ENCODE data around the gene ANKRD31.
"Not testable (repeated sequence)": the region's sequence is repeated elsewhere in the genome, so short reads cannot be mapped to it uniquely, and the experiment has no call there.

DNA sequence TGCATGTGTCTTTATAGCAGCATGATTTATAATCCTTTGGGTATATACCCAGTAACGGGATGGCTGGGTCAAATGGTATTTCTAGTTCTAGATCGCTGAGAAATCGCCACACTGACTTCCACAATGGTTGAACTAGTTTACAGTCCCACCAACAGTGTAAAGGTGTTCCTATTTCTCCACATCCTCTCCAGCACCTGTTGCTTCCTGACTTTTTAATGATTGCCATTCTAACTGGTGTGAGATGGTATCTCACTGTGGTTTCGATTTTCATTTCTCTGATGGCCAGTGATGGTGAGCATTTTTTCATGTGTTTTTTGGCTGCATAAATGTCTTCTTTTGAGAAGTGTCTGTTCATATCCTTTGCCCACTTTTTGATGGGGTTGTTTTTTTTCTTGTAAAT, 13.8 kb upstream of the ANKRD31 start:
- TF ChIP-seq ARNTL (CRISPR knock-in tag; IDR thresholded peaks at IDR 0.05; ENCODE audit: borderline replicate concordance, low read depth); ZFP30 (CRISPR knock-in tag; IDR thresholded peaks at IDR 0.05); ISL1 (CRISPR knock-in tag; IDR thresholded peaks at IDR 0.05); ZC3H10 (CRISPR knock-in tag; IDR thresholded peaks at IDR 0.05); TCF4 (CRISPR knock-in tag; IDR thresholded peaks at IDR 0.05; ENCODE audit: borderline replicate concordance); RARB (CRISPR knock-in tag; IDR thresholded peaks at IDR 0.05): not testable (repeated sequence)
- TF ChIP-seq, protein P1, sequence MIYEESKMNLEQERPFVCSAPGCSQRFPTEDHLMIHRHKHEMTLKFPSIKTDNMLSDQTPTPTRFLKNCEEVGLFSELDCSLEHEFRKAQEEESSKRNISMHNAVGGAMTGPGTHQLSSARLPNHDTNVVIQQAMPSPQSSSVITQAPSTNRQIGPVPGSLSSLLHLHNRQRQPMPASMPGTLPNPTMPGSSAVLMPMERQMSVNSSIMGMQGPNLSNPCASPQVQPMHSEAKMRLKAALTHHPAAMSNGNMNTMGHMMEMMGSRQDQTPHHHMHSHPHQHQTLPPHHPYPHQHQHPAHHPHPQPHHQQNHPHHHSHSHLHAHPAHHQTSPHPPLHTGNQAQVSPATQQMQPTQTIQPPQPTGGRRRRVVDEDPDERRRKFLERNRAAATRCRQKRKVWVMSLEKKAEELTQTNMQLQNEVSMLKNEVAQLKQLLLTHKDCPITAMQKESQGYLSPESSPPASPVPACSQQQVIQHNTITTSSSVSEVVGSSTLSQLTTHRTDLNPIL (CRISPR knock-in tag; IDR thresholded peaks at IDR 0.05; ENCODE audit: low read depth): not testable (repeated sequence)
